HCT116 (cell line): Measurements from ENCODE around the gene CEMP1. TPM values are rescaled to one million over a fixed set of nuclear protein-coding genes. Genes with fewer than 3 reads are reported as not detected.

ENCODE experiments used
- ATAC-seq: fragments of 200-7000 bp; cut with Tn5 transposase; 2 replicates; pipeline ENCODE4 v1.9.1; 2020; ENCODE audit warnings: mild to moderate bottlenecking, moderate library complexity
- BruUV-seq: library from RNA; stranded (reverse); fragments of 400-500 nt; replicated peaks from 2 replicates; lab custom pipeline; 2021; lab: Mats Ljungman, UMichigan
- CTCF ChIA-PET: fragments of 300-600 bp; sonication (Branson Sonifier 250); formaldehyde crosslinking; loops from one replicate; lab custom pipeline; 2021; ENCODE audit warnings: antibody characterized with exemption; lab: Charles Lee
- POLR2A ChIA-PET: fragments of 300-600, 350-600 bp; sonication (Branson Sonifier 250); formaldehyde crosslinking; loops from one replicate; lab custom pipeline; 2021; ENCODE audit warnings: antibody characterized with exemption; lab: Charles Lee
- RAD21 ChIA-PET, 2 experiments: fragments of 300-600 bp; sonication (Branson Sonifier 250); formaldehyde crosslinking; loops; one replicate each; lab custom pipeline; 2023; ENCODE audit warnings: low total read pairs in 2 of 2; ENCODE audit not compliant: uncharacterized antibody in 2 of 2, unreplicated experiment in 2 of 2, low non-redundant PET in 1 of 2; lab: Charles Lee
- DNase-seq: peaks from one replicate; pipeline ENCODE4 v3.0.0-alpha.2; 2010; ENCODE audit warnings: low read depth, low spot score
- H2AFZ ChIP-seq: fragments of 200-600 bp; shearing (Covaris generic), sonication (generic); 2 replicates; pipeline ENCODE4 v1.6.1; 2017; ENCODE audit warnings: low read depth, mixed run types, mixed read lengths, antibody characterized with exemption, low read length; ENCODE audit not compliant: poor library complexity, severe bottlenecking
- H3K27ac ChIP-seq: 2 replicates; pipeline ENCODE4 v1.5.1; 2012; ENCODE audit warnings: low read depth, low read length
- H3K27me3 ChIP-seq: fragments of 200-600 bp; sonication (generic); 2 replicates; pipeline ENCODE4 v1.6.1; 2016; ENCODE audit warnings: mixed run types, low read length, mixed read lengths; ENCODE audit not compliant: insufficient read depth
- H3K36me3 ChIP-seq, 2 experiments: fragments of 200-500 bp in 1 of 2; fragments of 200-600 bp in 1 of 2; sonication (Bioruptor generic) in 1 of 2; sonication (generic) in 1 of 2; 2 replicates each; pipeline versions ENCODE4 v1.5.1 to v1.6.1; 2014 to 2016; ENCODE audit warnings: low read length in 2 of 2, inconsistent platforms in 1 of 2, mixed read lengths in 1 of 2, mixed run types in 1 of 2; ENCODE audit not compliant: insufficient read depth in 2 of 2, control insufficient read depth in 1 of 2
- H3K4me1 ChIP-seq, 2 experiments: fragments of 200-600 bp in 1 of 2; sonication (generic) in 1 of 2; 2 replicates each; pipeline versions ENCODE4 v1.5.1 to v1.6.1; 2012 to 2017; ENCODE audit warnings: low read length in 2 of 2, inconsistent platforms in 1 of 2, mild to moderate bottlenecking in 1 of 2, mixed read lengths in 1 of 2, mixed run types in 1 of 2, moderate library complexity in 1 of 2; ENCODE audit not compliant: insufficient read depth in 2 of 2, control insufficient read depth in 1 of 2
- H3K4me2 ChIP-seq: fragments of 200-600 bp; sonication (generic); 2 replicates; pipeline ENCODE4 v1.6.1; 2017; ENCODE audit warnings: mixed run types, low read length, mixed read lengths
- H3K4me3 ChIP-seq, 2 experiments: fragments of 200-600 bp in 1 of 2; sonication (generic) in 1 of 2; replicated peaks in 1 of 2; 2 replicates each; pipeline ENCODE4 v1.5.1; 2011 to 2016; ENCODE audit warnings: low read length in 2 of 2, control low read depth in 1 of 2, low read depth in 1 of 2, mild to moderate bottlenecking in 1 of 2, mixed read lengths in 1 of 2, mixed run types in 1 of 2
- H3K79me2 ChIP-seq: fragments of 200-600 bp; sonication (generic); 2 replicates; pipeline ENCODE4 v1.6.1; 2017; ENCODE audit warnings: mild to moderate bottlenecking, mixed run types, low read length, moderate library complexity, mixed read lengths; ENCODE audit not compliant: insufficient read depth
- H3K9ac ChIP-seq: fragments of 200-600 bp; sonication (generic); 2 replicates; pipeline ENCODE4 v1.6.1; 2016; ENCODE audit warnings: low read length, mixed read lengths
- H3K9me2 ChIP-seq: fragments of 200-600 bp; sonication (generic), shearing (Covaris generic); 2 replicates; pipeline ENCODE4 v1.6.1; 2017; ENCODE audit warnings: mixed run types, mild to moderate bottlenecking, moderate library complexity; ENCODE audit not compliant: insufficient read depth
- H3K9me3 ChIP-seq, 2 experiments: fragments of 200-500 bp in 1 of 2; fragments of 200-600 bp in 1 of 2; sonication (Bioruptor generic) in 1 of 2; sonication (generic) in 1 of 2; 2 replicates each; pipeline ENCODE4 v1.6.1; 2014 to 2017; ENCODE audit warnings: low read length in 2 of 2, mixed read lengths in 2 of 2, inconsistent platforms in 1 of 2, low read depth in 1 of 2, mild to moderate bottlenecking in 1 of 2, mixed run types in 1 of 2, moderate library complexity in 1 of 2; ENCODE audit not compliant: control insufficient read depth in 1 of 2, insufficient read depth in 1 of 2
- H4K20me1 ChIP-seq: fragments of 200-600 bp; sonication (generic), shearing (Covaris generic); 2 replicates; pipeline ENCODE4 v1.6.1; 2017; ENCODE audit warnings: mixed run types, mild to moderate bottlenecking, moderate library complexity; ENCODE audit not compliant: insufficient read depth
- CEBPB ChIP-seq: IDR thresholded peaks from 2 replicates; pipeline ENCODE4 v1.6.1; 2012; ENCODE audit warnings: low read depth
- TCF7L2 ChIP-seq: IDR thresholded peaks from 2 replicates; pipeline ENCODE4 v1.7.0; 2011; ENCODE audit warnings: borderline replicate concordance, inconsistent platforms; ENCODE audit not compliant: insufficient read depth, insufficient read length; ENCODE audit errors: extremely low read depth
- ZNF274 ChIP-seq: fragments of 200-500 bp; sonication (Bioruptor generic); IDR thresholded peaks from 2 replicates; pipeline ENCODE4 v1.6.1; 2014; ENCODE audit warnings: mild to moderate bottlenecking, low read depth, low read length, inconsistent platforms
- intact Hi-C: fragments of 100-400 bp; cut with micrococcal nuclease; formaldehyde crosslinking; loops from 2 replicates; pipeline ENCODE4 v1.10.0; 2022
- total RNA-seq: library from RNA; stranded (reverse); gene quantifications from one replicate; pipeline ENCODE4 v1.2.1, GENCODE V29; 2021; ENCODE audit not compliant: unreplicated experiment
- TF ChIP-seq, protein P1 (sequence below): IDR thresholded peaks from 2 replicates; pipeline ENCODE4 v1.6.1; 2011; ENCODE audit warnings: mild to moderate bottlenecking, low read length, moderate library complexity; ENCODE audit not compliant: insufficient replicate concordance; ENCODE audit errors: extremely low read depth

The CEMP1 gene
- total RNA-seq, 1 experiment from 2014 or later: 0.32 TPM

DNA sequence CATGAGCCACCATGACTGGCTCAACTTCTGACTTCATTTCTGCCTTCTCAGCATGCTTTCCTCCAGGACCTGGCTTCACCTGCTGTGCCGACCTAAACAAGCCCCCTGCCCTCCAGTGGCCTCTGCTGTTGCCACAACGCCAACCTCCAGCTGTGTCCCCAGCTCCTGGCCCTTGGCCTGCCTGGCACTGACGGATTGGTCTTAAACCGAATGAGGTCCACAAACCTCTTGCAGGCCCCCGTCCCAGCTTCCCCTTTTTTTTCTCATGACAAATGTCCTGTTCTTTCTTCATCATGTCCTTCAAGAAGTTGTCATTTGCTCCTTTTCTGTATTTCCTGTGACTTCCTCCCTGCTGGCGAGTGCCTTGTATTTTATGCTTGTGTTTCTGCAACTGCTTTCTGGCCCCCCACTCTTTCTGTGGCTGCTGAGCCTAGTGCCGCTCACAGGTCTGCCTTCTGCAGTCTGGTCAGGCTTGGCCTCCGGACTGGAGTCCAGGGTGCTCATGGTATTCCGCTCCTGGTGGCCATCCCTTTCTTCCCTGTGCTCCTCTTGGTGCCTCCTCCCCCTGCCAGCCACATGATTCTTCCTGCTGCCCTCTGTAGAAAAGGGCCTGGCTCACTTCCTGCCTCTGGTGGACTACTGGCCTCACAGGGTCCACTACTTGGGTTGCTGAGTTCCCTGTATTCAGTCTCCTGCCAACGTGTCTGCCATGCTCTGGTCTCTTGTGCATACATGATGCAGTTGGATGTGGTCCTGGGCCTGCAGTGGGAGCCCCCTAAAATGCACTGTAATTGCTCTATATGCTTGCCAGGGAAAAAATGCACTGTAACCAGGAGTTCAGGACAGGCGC, 14.6 kb downstream of the CEMP1 start:
- Histone ChIP-seq H3K9me2 (no peaks in the 10 kb centered on the region), H3K4me1 (peaks cover 26 to 61% of the 10 kb centered on the region in 2 experiments), H4K20me1 (peaks cover 5% of the 10 kb centered on the region; the same call in 1 of the 2 replicates), H3K9me3 (no peaks in the 10 kb centered on the region), H3K27me3 (no peaks in the 10 kb centered on the region), H3K79me2 (peaks cover 70% of the 10 kb centered on the region), H3K9ac (no peak overlapping the region), H3K4me2 (peak overlapping the region; percentile 9), H2AFZ (no peak overlapping the region), H3K27ac (peak overlapping the region; percentile 35; the same call in 1 of the 2 replicates), H3K4me3 (no peak overlapping the region), H3K36me3 (no peaks in the 10 kb centered on the region)
- ChIA-PET RAD21 (no interaction called here), POLR2A (no interaction called here), CTCF (no interaction called here)
- ATAC-seq: no peak
- no peak for DNase-seq
- BruUV-seq: no TSS peak
- intact Hi-C loops: no loop called here
- no peak for TF ChIP-seq TCF7L2
- TF ChIP-seq ZNF274: no peak
- no peak for TF ChIP-seq CEBPB
- TF ChIP-seq, protein P1, sequence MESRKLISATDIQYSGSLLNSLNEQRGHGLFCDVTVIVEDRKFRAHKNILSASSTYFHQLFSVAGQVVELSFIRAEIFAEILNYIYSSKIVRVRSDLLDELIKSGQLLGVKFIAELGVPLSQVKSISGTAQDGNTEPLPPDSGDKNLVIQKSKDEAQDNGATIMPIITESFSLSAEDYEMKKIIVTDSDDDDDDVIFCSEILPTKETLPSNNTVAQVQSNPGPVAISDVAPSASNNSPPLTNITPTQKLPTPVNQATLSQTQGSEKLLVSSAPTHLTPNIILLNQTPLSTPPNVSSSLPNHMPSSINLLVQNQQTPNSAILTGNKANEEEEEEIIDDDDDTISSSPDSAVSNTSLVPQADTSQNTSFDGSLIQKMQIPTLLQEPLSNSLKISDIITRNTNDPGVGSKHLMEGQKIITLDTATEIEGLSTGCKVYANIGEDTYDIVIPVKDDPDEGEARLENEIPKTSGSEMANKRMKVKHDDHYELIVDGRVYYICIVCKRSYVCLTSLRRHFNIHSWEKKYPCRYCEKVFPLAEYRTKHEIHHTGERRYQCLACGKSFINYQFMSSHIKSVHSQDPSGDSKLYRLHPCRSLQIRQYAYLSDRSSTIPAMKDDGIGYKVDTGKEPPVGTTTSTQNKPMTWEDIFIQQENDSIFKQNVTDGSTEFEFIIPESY: no peak
